Activated B cell treated with CpG ODN at 0.5 μM for 24 hours (primary cell): Measurements from ENCODE around the gene LYZL6. TPM values are rescaled to one million over a fixed set of nuclear protein-coding genes. Genes with fewer than 3 reads are reported as not detected.

ENCODE experiments used
- ATAC-seq: fragments of 200-7000 bp; cut with Tn5 transposase; one replicate; pipeline ENCODE4 v1.10.0; 2021; ENCODE audit warnings: low read depth, mild to moderate bottlenecking, moderate library complexity
- CTCF ChIA-PET: fragments of 350-600 bp; sonication (Branson Sonifier 250); formaldehyde crosslinking; loops from one replicate; lab custom pipeline; 2021; ENCODE audit warnings: antibody characterized with exemption; lab: Charles Lee
- POLR2A ChIA-PET: fragments of 350-600 bp; sonication (Branson Sonifier 250); formaldehyde crosslinking; loops from one replicate; lab custom pipeline; 2021; ENCODE audit warnings: antibody characterized with exemption; lab: Charles Lee
- DNase-seq: peaks from one replicate; pipeline ENCODE4 v3.0.0; 2022
- H3K27ac Mint-ChIP-seq: one replicate; pipeline ENCODE4 v1.8.0; 2020; ENCODE audit warnings: mixed read lengths
- H3K27me3 Mint-ChIP-seq: one replicate; pipeline ENCODE4 v1.8.0; 2021; ENCODE audit warnings: mixed read lengths
- H3K36me3 Mint-ChIP-seq: one replicate; pipeline ENCODE4 v1.8.0; 2021; ENCODE audit warnings: low read depth, mixed read lengths
- H3K4me1 Mint-ChIP-seq: one replicate; pipeline ENCODE4 v1.8.0; 2021; ENCODE audit warnings: mixed read lengths
- H3K4me3 Mint-ChIP-seq: one replicate; pipeline ENCODE4 v1.8.0; 2020; ENCODE audit warnings: mild to moderate bottlenecking, mixed read lengths
- H3K9me3 Mint-ChIP-seq: one replicate; pipeline ENCODE4 v1.8.0; 2020; ENCODE audit warnings: mixed read lengths
- intact Hi-C: fragments of 100-400 bp; cut with micrococcal nuclease; formaldehyde crosslinking; loops from one replicate; pipeline ENCODE4 v1.15.1; 2024
- total RNA-seq: library from RNA; stranded (reverse); gene quantifications from 2 replicates; pipeline ENCODE4 v1.2.3, GENCODE V29; 2022
- TF ChIP-seq, protein P1 (sequence below): fragments of 200-600 bp; IDR thresholded peaks from one replicate; pipeline ENCODE4 v1.8.0; 2022; ENCODE audit warnings: antibody characterized with exemption, mild to moderate bottlenecking

LYZL6 gene, protein sequence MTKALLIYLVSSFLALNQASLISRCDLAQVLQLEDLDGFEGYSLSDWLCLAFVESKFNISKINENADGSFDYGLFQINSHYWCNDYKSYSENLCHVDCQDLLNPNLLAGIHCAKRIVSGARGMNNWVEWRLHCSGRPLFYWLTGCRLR
- total RNA-seq = not detected in 2 replicates

DNA sequence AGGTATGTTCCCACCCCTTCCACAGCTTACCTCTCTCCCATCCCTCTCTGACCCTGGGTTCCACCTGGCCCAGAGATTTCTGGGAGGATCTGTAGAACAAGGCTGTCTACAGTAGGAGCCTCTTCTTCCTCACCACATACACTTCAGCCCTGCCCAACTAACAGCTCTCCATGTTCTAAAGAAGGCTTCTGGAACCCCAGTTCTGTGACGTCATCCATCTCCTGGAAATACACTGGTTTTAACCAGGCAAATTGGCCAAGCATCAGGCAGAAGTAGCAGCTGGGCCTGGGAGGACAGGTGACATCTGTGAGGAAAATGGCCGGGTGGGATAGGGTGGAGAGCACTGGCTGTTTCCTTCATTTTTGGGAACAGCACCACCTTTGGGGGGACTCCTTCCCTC is at the start of gene LYZL6:
LYZL6 (minus strand) TSS at position 177 of the 400 bp plus-strand sequence. CDS start 4,357 bp downstream, outside the sequence.
- DNase-seq = no peak
- TF ChIP-seq, protein P1, sequence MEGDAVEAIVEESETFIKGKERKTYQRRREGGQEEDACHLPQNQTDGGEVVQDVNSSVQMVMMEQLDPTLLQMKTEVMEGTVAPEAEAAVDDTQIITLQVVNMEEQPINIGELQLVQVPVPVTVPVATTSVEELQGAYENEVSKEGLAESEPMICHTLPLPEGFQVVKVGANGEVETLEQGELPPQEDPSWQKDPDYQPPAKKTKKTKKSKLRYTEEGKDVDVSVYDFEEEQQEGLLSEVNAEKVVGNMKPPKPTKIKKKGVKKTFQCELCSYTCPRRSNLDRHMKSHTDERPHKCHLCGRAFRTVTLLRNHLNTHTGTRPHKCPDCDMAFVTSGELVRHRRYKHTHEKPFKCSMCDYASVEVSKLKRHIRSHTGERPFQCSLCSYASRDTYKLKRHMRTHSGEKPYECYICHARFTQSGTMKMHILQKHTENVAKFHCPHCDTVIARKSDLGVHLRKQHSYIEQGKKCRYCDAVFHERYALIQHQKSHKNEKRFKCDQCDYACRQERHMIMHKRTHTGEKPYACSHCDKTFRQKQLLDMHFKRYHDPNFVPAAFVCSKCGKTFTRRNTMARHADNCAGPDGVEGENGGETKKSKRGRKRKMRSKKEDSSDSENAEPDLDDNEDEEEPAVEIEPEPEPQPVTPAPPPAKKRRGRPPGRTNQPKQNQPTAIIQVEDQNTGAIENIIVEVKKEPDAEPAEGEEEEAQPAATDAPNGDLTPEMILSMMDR = no peak
- Mint-ChIP-seq H3K9me3 (no peaks in the 10 kb centered on the region), H3K4me1 (no peaks in the 10 kb centered on the region), H3K4me3 (no peak within 1 kb of the TSS), H3K27ac (no peak within 1 kb of the TSS), H3K36me3 (no peaks in the 10 kb centered on the region), H3K27me3 (peaks cover 2% of the 10 kb centered on the region)
- intact Hi-C loops = no loop called here
- ATAC-seq = no peak
- ChIA-PET CTCF (interaction anchor here (1.3 kb wide), 1 partner anchor 205 kb away, joined by 4 read pairs; no protein-coding TSS in a partner anchor), POLR2A (no interaction called here)

DNA sequence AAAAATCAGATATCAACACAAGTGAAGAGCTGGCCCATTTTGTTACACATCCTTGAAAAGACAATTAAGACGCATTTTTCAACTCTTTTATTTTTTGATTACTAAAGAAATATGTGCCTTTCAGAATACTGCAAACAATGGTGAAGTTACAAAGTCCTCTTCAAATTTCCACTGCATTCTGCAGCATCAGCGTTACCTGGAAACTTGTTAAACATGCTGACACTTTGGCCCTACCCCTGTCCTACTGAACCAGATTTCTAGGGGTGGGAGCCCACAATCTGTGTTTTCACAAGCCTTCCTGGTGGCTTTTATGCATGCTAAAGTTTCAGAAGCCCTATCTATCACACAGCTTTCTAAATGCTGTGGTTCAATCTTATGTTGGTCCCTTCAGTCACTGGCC is 47.6 kb upstream of the LYZL6 start:
- peaks cover 6% of the 10 kb centered on the region for H3K9me3 Mint-ChIP-seq
- H3K36me3 Mint-ChIP-seq = no peaks in the 10 kb centered on the region
- no peak for ATAC-seq
- DNase-seq = no peak
- no peak overlapping the region for H3K4me3 Mint-ChIP-seq
- POLR2A ChIA-PET = no interaction called here
- TF ChIP-seq, protein P1 = no peak
- intact Hi-C loops = loop anchor here (5.0 kb wide), 1 partner anchor 41 kb away; no protein-coding TSS in a partner anchor
- H3K27me3 Mint-ChIP-seq = peaks cover 7% of the 10 kb centered on the region
- peaks cover 19% of the 10 kb centered on the region for H3K4me1 Mint-ChIP-seq
- H3K27ac Mint-ChIP-seq = no peak overlapping the region
- CTCF ChIA-PET = interaction anchor here (1.2 to 1.5 kb wide), 2 partner anchors 81 to 492 kb away, joined by 3 to 5 read pairs; no protein-coding TSS in a partner anchor

DNA sequence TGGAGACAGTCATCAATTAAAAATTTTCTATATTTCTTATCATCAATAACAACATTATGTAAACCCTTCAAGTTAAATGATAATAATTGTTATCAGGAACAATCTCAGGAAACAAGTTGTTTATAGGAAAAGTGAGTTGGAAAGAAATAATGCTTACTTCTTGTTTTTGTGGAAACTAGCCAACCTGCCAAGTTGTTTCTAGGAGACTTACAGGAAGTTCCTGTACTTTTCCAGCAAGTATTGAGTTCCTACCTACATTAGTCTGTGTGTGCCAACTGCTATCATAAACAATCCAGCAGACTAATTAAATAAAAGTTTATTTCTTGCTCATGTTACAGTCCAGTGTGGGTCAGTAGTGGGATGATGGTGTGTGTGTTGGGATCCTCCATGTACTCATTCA is 44.7 kb upstream of the LYZL6 start:
- no peak overlapping the region for H3K4me3 Mint-ChIP-seq
- ATAC-seq (no peak), DNase-seq (no peak)
- intact Hi-C loops = no loop called here
- TF ChIP-seq, protein P1 = no peak
- POLR2A ChIA-PET = no interaction called here
- H3K27me3 Mint-ChIP-seq = peaks cover 9% of the 10 kb centered on the region
- H3K4me1 Mint-ChIP-seq = no peaks in the 10 kb centered on the region
- peaks cover 6% of the 10 kb centered on the region for H3K9me3 Mint-ChIP-seq
- H3K36me3 Mint-ChIP-seq = no peaks in the 10 kb centered on the region
- CTCF ChIA-PET = interaction anchor here (1.0 kb wide), 1 partner anchor 19 kb away, joined by 4 read pairs; no protein-coding TSS in a partner anchor
- no peak overlapping the region for H3K27ac Mint-ChIP-seq

DNA sequence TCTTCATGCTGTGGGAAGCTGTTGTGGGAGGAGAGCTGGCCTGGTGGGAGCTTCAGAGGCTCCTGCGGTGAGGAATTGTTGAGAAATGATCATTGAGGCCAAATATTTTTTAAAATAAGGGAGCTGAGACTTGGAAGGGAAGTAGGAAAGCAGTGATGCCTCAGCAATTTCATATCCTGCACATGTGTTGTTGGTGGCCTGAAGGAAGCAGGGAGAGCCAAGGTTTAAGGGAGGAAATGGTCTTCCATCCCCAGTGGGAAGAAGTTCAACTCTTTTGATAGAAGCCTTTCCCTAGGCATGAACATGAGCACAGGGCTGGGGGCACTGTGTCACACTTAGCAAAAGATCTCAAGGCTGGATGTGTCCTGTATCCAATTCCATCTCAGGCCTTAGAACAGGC is 43.1 kb upstream of the LYZL6 start, which contains the start of gene CCL14:
CCL14 (minus strand) TSS at position 87 of the 400 bp plus-strand sequence; CDS start at position 7, 80 bp downstream.
- TF ChIP-seq, protein P1 = no peak
- H3K4me3 Mint-ChIP-seq = no peak within 1 kb of the TSS
- peaks cover 6% of the 10 kb centered on the region for H3K9me3 Mint-ChIP-seq
- H3K27me3 Mint-ChIP-seq = peaks cover 5% of the 10 kb centered on the region
- DNase-seq (no peak), ATAC-seq (no peak)
- H3K27ac Mint-ChIP-seq = no peak within 1 kb of the TSS
- ChIA-PET CTCF (interaction anchor here (1.0 kb wide), 1 partner anchor 14 kb away, joined by 3 read pairs; no protein-coding TSS in a partner anchor), POLR2A (no interaction called here)
- intact Hi-C loops = no loop called here
- H3K36me3 Mint-ChIP-seq = no peaks in the 10 kb centered on the region
- H3K4me1 Mint-ChIP-seq = peaks cover 2% of the 10 kb centered on the region

DNA sequence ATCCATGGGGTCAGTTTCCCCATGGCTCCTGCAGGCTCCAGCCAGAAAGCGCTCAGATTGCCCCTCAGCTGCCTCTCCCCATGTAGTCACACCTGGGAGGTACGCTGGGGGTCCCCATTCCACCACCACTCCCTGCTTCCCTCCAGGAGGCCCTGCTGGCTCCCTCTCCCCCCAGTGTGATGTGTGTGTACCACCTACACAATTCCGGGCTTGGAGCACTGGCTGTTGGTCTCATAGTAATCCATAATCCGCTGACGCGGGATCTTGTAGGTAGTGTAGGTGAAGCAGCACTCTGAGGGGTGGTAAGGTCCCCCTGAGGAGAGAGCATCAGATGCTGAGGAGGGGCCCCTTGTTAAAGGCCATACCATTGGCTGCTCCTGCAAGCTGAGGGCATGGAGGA is 40.6 kb upstream of the LYZL6 start:
- ChIA-PET POLR2A (no interaction called here), CTCF (interaction anchor here (2.8 to 19.6 kb wide), 2 partner anchors 89 to 163 kb away, joined by 16 to 481 read pairs; no protein-coding TSS in a partner anchor)
- peaks cover 9% of the 10 kb centered on the region for H3K27me3 Mint-ChIP-seq
- no peak overlapping the region for H3K27ac Mint-ChIP-seq
- no peaks in the 10 kb centered on the region for H3K36me3 Mint-ChIP-seq
- peaks cover 6% of the 10 kb centered on the region for H3K9me3 Mint-ChIP-seq
- H3K4me3 Mint-ChIP-seq = no peak overlapping the region
- DNase-seq (no peak), ATAC-seq (no peak)
- intact Hi-C loops = no loop called here
- TF ChIP-seq, protein P1 = no peak
- H3K4me1 Mint-ChIP-seq = peaks cover 2% of the 10 kb centered on the region
